NCI-H2107 (cell line): Measurements from ENCODE around the gene NRG3.
"Not testable (repeated sequence)": the region's sequence is repeated elsewhere in the genome, so short reads cannot be mapped to it uniquely, and the experiment has no call there.

Experiments used
- DNase-seq: peaks from one replicate; lab custom pipeline; 2025; lab: John Stamatoyannopoulos, UW

The NRG3 gene

DNA sequence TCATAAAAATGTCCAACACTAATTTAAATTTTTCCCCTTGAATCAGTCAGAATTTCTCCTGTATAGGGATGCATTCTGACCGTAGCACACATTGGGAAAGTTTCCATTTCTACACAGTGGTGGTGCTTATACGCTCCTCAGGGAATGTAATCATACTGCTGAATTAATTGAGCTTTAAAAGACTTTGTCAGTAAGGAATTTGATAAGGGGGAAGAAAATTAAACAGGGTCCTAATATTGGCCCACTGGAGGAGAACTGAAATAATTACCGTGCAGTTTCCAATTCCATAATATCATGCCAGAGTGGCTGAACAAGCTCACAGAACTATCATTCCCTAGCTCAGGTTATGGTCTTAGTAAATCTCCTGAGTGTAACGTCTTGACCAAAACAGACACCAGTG is 1041.9 kb downstream of the NRG3 start:
- no peak for DNase-seq

DNA sequence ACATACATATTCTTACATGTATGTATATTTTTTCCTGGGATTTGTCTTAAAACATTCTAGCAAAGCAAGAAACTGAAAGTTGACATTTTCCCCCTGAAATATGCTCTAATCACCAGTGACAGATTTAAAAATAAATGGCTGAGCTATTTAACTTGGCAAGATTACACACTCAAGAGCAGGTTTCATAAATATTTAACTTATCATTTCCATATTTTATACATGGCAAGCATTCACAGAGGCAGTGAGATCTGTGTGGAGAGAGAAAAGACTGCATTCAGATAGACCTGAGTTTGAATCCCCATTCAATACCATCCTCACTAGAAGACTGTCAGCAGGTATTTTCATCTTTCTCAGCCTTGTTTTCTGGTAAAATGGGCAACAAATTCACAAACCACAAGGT is 1043.0 kb downstream of the NRG3 start:
- DNase-seq: no peak

DNA sequence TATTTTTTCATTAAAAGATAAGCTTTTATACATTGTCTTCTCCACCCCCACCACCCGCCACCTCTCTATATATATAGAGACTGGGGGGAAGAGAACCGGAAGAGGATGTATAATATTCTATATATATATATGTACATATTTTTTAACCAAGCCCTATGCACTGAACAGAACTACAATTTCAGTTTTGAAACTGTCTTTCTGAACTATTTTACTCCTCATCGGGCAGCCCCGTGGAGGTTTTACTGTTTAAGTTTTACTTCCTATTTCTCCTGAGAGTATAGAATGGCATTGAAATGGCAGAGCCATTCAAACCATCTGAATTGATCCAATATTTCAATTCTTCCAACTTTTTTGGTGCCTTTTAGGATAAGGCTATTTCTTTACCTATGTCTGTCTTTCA is 1047.1 kb downstream of the NRG3 start:
- no peak for DNase-seq

DNA sequence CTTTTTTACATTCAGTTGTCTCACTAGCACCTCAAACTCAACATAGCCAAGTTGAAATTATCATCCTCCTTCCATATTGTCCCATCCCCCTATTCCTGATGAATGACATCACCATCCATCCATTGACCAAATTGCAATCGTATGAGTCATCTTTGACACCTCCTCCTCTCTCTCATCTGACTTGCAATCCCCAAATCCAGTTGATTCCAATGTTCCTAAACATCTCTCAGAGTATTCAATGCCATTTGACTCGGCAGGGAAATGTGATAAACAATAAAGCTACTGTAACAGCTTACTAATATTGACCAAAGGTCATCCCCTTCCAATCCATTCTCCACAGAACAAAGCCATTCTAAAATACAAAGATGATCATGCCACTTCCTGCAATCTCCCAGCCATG is 1047.8 kb downstream of the NRG3 start:
- DNase-seq: no peak

- DNase-seq: no peak
These were observed 1049.7 kb downstream of the NRG3 start for GRCh38 chr10:82924711-82925110.

DNA sequence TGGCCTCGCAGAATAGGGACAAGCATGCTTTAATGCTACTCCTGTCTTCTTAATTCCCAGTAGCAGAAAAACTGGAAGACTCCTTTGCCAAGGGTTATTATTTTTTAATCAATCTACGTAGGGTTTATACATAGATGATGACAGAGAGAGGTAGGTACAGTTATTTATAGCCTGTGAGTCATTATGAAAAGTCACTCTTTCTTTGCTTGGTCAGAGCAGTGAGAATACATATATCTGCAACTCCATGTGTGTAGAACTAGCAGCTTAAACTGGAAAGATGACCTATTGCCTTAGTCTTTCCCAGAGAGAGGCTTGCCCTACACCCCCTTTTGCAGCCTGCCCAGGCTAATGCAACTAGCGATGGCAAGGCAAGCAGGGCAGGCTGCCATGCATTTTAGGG is 1050.6 kb downstream of the NRG3 start:
- no peak for DNase-seq

- DNase-seq: no peak
These were observed 1057.5 kb downstream of the NRG3 start for GRCh38 chr10:82932451-82932850.

DNA sequence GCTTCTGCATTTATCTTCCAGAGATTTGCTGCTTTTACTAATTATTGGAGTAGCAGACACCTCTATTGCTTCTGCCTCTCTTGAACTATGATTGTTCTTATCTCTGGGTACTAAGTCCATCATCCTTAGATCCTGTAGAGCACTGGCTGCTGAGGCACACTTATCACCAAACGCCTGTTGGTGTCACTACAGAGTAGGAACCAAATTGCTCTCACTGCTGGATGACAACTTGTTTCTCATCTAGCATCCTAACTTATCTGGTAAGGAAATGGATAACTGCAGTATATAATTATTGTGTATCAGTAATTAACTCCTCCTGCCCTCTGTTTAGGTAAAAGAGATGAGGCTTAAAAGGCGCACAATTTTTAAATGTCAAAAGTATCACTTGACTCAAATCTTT is 1059.4 kb downstream of the NRG3 start:
- no peak for DNase-seq

DNA sequence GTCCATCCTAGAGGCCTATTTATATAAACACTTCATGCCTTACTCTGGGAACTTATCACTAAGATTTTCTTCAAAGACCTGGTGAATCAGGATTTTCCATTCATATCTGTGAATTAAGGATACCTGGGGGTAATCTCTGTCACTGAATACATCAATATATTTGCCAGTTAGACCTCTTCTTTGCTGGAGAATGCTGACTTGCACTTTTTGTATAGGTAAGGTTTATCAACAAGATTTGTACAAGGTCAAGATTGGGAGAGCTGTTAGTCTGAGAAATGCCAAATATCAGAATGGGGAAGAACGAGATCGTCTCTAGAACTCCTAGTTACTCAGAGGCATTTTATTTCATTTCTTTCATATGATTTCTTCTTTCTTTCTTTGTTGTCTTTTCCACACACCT is 1060.0 kb downstream of the NRG3 start:
- DNase-seq: no peak

DNA sequence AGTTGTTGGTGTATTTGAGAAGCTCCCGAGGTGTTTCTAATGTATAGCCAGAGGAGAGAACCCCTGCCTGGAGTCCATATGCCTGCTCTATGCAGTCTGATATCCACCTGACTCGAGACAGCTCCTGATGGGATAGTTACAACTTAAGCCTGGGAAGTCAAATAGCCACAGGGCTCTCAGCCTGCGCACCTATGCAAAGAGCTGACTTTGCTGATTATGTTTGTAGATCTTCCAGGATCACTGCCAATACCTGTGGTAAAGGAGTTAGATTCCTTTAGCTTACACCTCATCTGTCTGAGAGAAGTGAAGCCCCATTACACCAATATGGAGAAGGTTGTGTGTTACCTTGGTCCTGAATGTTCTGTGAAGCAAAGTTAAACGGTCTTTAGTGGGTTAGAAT is 1063.3 kb downstream of the NRG3 start:
- DNase-seq: no peak

- DNase-seq: no peak
These were observed 1067.5 kb downstream of the NRG3 start for GRCh38 chr10:82942286-82943099.

DNA sequence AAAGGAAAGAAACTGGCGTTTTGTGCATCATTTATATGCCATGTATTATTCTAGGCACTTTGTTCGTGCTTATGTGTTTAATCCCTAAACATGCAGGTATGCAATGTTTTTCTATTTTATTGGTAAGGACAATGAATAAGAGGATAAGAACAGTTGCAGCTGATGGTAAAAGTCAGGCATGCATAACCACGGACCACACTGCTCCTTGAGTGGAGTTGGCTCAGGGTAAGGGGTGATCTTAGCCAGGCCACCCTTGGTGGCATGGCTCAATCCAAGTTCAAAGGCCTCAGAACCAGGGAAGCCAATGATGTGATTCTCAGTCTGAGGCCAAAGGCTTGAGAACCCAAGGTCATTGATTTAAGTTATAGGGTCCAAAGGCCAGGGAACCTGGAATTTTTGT is 1068.1 kb downstream of the NRG3 start:
- DNase-seq: no peak

DNA sequence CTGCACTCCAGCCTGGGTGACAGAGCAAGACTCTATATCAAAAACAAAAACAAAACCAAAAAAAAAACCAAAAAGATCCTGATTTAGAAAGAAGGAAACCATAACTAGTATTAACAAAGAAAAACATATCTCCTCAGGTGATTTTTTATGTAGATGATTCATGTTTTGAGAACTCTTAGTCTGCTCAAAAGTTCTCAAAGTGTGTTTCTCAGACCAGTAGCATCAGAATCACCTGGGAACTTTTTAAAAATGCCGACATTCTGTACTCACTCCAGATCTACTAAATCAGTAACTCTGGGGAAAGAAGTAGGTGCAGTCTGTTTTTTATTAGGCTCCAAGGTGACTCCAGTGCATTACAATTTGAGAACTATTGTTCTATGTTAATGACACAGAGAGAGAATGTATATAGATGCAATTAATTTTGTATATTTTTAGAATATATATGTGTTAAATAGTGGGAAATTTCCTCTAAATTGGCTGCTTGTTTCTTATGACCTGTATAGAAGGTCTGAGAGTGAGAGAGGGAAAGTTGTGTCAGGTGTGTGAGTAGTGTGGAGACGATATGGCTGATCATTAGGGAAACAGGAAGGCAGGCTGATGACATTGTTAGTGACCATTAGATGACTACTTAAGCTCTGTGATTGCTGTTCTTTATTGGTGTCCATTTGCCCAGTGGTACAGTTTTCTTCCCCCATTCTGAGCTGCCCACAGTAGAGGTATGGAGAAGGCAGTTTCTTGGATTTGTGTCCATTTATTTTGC is 1075.0 kb downstream of the NRG3 start:
- DNase-seq: no peak

DNA sequence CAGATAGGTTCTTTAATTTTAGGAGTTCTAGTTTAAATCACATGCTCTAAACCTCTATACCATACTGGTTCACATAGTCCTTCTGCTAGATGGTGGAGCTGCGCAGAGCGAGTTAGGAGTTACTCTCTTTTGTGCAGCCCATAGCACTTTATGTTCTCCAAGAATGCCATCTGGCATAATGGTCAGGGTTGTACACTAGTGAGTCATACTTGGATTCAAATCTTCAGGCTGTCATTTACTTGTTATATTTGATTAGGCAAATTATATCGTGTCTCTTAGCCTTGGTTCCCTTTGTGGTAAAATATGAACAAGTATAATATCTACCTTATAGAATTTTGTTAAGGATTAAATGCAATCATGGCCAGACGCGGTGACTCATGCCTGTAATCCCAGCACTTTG is 1078.3 kb downstream of the NRG3 start:
- no peak for DNase-seq

GRCh38 chr10:82953909-82954308 is 1078.9 kb downstream of the NRG3 start:
- no peak for DNase-seq

DNA sequence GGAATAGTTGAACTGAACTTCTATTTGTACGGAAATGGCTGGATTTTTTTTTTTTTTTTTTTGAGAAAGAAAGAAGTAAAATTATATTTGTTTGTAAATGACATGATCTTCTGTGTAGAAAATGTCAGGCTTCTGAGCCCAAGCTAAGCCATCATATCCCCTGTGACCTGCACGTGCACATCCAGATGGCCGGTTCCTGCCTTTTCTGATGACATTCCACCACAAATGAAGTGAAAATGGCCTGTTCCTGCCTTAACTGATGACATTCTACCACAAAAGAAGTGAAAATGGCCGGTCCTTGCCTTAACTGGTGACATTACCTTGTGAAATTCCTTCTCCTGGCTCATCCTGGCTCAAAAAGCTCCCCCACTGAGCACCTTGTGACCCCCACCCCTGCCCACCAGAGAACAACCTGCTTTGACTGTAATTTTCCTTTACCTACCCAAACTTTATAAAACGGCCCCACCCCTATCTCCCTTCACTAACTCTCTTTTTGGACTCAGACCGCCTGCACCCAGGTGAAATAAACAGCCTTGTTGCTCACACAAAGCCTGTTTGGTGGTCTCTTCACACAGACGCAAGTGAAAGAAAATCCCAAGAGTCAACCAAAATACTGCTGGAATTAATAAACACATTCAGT is 1085.5 kb downstream of the NRG3 start:
- not testable (repeated sequence) for DNase-seq

DNA sequence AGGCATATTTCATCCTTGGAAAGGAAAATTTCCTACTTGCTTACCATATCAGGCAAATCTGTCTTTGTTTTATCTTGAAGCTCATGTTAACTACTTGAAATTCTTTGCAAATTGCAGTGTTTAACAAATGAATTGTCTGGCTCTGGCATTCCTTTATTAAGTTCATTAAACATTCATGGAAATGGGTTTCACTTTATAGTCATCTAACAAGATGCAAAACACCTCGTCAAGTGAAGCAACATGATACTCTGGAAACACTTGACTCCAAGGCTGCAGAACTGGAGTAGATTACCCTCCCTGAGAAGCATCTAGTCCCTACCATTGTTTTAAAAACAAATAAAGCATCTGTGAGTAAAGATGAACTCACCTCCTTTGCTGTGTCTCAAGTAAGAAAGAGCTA is 1086.9 kb downstream of the NRG3 start:
- no peak for DNase-seq

GRCh38 chr10:82966130-82966529 is 1091.1 kb downstream of the NRG3 start:
- no peak for DNase-seq

DNA sequence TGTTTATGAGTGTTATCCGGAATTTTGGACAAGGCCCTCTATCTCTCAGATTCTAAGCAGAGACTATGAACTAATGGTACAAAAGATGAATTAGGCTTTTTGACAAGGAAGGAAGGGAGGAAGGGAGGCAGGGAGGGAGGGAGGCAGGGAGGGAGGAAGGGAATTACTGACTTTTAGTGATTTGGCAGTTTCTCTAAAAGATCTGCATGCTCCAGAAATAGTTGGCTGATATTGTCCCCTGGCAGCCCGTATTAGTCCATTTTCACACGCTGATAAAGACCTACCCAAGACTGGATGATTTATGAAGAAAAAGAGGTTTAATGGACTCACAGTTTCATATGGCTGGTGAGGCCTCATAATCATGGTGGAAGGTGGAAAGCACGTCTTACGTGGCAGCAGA is 1093.5 kb downstream of the NRG3 start:
- DNase-seq: no peak

DNA sequence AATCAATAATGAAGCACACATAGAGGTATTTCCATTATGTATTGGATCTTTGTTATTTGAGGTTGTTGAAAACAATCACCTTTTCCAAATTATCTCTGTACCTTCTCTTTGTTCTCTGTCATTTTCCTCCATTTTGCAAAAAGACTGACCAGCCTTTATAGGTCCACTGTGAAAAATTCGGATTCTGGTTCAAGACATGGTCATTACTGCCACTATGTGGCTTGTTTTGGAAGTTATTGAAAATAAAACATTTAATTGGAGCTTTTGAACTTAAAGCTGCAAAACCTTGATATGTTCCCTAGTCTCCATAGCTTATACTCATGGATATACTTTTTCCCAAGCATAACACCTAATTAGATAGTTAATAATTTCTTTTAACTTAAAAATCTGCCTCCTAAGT is 1094.4 kb downstream of the NRG3 start:
- no peak for DNase-seq

- no peak for DNase-seq
These were observed 1105.3 kb downstream of the NRG3 start for GRCh38 chr10:82980321-82980720.

- DNase-seq: no peak
These were observed 1106.2 kb downstream of the NRG3 start for GRCh38 chr10:82981137-82981723.

DNA sequence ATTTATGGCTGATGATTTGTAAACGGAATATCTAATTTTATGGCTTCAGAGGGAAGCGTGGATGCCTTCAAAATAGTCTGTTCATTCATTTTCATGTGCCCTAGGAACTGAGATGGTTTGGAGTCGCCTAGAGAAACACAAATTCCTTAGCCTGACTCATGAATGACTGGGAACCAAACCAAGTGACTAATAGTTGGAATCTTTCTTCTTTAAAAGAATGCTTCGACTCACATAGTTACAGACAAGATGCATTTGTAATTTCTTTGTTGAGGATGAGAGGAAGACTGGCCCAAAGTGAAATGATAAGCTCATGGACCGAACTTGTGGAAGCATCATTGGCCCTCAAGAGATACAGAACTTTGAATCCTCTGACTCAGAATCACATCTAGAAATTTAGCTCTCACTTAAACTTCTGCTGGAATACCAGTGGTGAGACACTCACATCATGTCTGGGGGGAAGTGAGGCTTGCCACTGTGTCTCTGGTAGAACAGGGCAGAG is 1107.2 kb downstream of the NRG3 start:
- DNase-seq: no peak
